Astrocyte of the hippocampus (primary cell): ENCODE results near the gene AIF1.

ENCODE experiments used
- DNase-seq: peaks from one replicate; pipeline ENCODE4 v3.0.0; 2011; ENCODE audit warnings: low read depth, low spot score

Gene AIF1

DNA sequence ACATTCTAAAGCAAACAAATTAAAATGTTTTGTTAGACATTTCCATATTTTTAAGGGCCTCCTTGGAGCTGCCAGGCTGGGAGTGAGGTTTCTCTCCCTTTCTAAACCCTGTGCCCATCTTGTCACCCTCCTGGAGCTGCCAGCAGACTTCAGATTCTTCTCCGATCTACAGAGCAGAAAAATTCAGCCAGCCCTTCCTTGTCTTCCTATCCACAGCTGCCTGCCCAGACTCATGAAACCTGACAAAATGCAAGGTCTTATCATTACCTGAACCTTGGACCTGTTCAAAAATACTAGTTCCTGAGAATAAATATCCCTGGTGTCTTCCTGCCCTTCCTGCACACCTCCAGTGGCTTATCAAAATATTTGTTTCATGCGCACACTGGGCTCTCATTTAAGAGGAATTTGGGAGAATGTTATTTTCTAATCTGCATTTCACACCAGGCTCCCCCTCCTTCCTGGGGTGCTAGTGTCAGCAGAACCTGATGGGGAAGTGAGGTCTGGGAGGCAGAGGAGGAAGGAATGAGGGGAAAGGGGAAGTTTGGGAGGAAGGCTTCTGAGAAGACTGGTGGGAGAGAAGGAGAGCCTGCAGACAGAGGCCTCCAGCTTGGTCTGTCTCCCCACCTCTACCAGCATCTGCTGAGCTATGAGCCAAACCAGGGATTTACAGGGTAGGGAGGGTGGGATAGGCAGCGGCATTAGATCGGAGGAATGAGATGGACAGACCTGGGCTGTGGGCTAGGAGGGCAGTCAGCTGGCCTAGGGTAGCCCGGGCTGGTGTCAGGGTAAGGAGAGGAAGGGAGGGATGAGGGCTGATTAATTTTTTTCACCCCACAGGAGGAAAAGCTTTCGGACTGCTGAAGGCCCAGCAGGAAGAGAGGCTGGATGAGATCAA lies at the start of gene AIF1:
Gene AIF1, plus strand, starts transcription at position 551 of the 895 bp plus-strand sequence. Its CDS starts 96 bp downstream, at position 647.
- DNase-seq: no peak

DNA sequence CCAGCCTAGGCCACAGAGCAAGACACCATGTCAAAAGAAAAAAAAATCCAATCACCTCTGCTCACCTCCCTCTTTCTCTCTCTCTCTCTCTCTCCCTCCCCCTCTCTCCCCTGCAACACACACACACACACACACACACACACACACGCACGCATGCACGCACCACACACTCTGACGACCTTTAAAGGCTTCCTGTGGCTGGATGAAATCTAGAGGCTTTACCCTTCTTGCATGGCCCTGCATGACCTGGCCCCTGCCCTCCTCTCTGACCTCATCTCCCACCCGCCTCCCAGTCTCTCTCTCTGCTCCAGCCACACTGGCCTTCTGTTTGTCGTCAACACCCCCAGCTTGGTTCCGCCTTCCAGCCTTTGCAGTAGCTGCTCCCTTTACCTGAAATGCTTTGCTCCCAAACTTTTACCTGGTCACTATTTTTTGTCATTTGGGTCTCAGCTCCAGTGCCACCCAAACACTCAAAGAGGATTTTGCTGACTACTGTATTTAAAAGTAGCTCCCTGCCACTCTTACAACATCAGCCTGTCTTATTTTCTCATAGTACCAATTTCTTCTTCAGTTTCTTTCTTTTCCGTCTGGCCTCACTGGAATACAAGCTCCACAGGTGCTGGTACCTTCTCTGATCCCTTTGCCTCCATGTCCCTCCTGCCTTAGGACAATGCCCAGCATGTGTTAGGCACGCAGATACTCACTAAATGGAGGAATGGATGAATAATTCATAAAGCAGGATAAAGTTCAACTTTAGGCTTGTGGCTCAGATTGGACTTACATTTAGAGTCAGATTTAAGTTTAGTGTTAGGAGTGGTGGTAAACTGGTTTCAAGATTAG lies 47.3 kb upstream of the AIF1 start:
- DNase-seq: no peak

DNA sequence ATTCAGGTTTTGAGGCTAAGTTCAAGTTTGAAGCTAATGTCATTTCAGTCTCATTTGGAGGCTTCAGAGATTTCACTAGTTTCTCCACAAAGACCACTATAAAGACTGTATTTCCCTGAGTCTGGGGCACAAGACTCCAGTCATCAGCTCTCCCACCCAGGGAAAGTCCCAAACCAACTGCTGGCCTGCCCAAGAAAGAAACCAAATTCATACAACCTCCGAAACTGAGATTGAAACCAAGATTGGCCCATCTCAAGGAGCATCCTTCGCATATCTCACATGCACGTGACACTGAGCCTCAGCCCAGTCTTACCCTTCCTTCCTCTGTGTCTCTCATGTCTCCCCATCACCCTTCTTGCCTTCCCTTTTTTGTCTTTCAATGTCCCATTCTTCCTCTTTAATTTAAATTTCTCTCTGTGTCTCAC lies 46.5 kb upstream of the AIF1 start:
- no peak for DNase-seq

DNA sequence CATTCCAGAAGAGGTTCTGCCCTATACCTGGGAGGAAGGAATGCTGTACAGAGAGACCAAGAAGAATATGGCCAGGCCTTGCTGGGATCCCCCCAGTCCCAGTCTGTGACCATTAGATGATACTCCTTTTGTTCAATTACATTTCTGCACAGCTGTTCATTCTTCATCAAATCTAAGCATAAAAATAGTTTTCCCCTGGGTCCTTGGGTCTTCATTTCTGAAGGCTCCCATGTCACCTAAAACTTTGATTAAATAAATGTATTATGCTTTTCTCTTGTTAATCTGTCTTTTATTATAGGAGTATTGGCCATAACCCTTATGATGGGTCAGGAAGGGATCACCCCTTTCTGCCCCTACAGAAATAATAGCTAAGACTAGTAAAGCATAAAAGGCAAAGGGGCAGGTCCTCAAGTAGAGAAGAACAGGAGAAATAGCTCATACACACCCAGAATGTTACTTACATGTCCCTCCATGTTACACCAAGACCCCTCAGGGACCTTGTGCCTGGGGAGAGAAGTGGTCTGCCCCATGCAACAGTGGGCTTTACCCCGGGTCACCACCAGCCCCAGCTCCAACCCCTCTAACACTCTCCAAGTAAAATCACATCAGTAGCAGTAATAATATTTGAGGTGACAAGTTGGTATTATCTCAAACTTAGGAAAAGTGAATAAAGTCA lies 45.0 kb upstream of the AIF1 start:
- no peak for DNase-seq

DNA sequence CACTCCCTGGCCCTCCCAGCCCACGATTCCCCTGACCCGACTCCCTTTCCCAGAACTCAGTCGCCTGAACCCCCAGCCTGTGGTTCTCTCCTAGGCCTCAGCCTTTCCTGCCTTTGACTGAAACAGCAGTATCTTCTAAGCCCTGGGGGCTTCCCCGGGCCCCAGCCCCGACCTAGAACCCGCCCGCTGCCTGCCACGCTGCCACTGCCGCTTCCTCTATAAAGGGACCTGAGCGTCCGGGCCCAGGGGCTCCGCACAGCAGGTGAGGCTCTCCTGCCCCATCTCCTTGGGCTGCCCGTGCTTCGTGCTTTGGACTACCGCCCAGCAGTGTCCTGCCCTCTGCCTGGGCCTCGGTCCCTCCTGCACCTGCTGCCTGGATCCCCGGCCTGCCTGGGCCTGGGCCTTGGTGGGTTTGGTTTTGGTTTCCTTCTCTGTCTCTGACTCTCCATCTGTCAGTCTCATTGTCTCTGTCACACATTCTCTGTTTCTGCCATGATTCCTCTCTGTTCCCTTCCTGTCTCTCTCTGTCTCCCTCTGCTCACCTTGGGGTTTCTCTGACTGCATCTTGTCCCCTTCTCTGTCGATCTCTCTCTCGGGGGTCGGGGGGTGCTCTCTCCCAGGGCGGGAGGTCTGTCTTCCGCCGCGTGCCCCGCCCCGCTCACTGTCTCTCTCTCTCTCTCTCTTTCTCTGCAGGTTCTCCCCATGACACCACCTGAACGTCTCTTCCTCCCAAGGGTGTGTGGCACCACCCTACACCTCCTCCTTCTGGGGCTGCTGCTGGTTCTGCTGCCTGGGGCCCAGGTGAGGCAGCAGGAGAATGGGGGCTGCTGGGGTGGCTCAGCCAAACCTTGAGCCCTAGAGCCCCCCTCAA lies 42.8 kb upstream of the AIF1 start, which contains the start of gene LTA:
Gene LTA, plus strand, starts transcription at position 249 of the 871 bp plus-strand sequence. Its CDS starts 454 bp downstream, at position 703.
- no peak for DNase-seq

DNA sequence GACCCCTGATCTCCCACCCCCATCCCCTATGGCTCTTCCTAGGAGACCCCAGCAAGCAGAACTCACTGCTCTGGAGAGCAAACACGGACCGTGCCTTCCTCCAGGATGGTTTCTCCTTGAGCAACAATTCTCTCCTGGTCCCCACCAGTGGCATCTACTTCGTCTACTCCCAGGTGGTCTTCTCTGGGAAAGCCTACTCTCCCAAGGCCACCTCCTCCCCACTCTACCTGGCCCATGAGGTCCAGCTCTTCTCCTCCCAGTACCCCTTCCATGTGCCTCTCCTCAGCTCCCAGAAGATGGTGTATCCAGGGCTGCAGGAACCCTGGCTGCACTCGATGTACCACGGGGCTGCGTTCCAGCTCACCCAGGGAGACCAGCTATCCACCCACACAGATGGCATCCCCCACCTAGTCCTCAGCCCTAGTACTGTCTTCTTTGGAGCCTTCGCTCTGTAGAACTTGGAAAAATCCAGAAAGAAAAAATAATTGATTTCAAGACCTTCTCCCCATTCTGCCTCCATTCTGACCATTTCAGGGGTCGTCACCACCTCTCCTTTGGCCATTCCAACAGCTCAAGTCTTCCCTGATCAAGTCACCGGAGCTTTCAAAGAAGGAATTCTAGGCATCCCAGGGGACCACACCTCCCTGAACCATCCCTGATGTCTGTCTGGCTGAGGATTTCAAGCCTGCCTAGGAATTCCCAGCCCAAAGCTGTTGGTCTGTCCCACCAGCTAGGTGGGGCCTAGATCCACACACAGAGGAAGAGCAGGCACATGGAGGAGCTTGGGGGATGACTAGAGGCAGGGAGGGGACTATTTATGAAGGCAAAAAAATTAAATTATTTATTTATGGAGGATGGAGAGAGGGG lies 41.6 kb upstream of the AIF1 start:
- no peak for DNase-seq

DNA sequence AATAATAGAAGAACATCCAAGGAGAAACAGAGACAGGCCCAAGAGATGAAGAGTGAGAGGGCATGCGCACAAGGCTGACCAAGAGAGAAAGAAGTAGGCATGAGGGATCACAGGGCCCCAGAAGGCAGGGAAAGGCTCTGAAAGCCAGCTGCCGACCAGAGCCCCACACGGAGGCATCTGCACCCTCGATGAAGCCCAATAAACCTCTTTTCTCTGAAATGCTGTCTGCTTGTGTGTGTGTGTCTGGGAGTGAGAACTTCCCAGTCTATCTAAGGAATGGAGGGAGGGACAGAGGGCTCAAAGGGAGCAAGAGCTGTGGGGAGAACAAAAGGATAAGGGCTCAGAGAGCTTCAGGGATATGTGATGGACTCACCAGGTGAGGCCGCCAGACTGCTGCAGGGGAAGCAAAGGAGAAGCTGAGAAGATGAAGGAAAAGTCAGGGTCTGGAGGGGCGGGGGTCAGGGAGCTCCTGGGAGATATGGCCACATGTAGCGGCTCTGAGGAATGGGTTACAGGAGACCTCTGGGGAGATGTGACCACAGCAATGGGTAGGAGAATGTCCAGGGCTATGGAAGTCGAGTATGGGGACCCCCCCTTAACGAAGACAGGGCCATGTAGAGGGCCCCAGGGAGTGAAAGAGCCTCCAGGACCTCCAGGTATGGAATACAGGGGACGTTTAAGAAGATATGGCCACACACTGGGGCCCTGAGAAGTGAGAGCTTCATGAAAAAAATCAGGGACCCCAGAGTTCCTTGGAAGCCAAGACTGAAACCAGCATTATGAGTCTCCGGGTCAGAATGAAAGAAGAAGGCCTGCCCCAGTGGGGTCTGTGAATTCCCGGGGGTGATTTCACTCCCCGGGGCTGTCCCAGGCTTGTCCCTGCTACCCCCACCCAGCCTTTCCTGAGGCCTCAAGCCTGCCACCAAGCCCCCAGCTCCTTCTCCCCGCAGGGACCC lies 40.6 kb upstream of the AIF1 start:
- no peak for DNase-seq

DNA sequence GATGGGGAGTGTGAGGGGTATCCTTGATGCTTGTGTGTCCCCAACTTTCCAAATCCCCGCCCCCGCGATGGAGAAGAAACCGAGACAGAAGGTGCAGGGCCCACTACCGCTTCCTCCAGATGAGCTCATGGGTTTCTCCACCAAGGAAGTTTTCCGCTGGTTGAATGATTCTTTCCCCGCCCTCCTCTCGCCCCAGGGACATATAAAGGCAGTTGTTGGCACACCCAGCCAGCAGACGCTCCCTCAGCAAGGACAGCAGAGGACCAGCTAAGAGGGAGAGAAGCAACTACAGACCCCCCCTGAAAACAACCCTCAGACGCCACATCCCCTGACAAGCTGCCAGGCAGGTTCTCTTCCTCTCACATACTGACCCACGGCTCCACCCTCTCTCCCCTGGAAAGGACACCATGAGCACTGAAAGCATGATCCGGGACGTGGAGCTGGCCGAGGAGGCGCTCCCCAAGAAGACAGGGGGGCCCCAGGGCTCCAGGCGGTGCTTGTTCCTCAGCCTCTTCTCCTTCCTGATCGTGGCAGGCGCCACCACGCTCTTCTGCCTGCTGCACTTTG lies 39.6 kb upstream of the AIF1 start, which contains the start of gene TNF:
Gene TNF, plus strand, starts transcription at position 231 of the 567 bp plus-strand sequence. Its CDS starts 177 bp downstream, at position 408.
- DNase-seq: no peak

DNA sequence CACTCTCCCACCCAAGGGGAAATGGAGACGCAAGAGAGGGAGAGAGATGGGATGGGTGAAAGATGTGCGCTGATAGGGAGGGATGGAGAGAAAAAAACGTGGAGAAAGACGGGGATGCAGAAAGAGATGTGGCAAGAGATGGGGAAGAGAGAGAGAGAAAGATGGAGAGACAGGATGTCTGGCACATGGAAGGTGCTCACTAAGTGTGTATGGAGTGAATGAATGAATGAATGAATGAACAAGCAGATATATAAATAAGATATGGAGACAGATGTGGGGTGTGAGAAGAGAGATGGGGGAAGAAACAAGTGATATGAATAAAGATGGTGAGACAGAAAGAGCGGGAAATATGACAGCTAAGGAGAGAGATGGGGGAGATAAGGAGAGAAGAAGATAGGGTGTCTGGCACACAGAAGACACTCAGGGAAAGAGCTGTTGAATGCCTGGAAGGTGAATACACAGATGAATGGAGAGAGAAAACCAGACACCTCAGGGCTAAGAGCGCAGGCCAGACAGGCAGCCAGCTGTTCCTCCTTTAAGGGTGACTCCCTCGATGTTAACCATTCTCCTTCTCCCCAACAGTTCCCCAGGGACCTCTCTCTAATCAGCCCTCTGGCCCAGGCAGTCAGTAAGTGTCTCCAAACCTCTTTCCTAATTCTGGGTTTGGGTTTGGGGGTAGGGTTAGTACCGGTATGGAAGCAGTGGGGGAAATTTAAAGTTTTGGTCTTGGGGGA lies 38.9 kb upstream of the AIF1 start:
- DNase-seq: no peak

DNA sequence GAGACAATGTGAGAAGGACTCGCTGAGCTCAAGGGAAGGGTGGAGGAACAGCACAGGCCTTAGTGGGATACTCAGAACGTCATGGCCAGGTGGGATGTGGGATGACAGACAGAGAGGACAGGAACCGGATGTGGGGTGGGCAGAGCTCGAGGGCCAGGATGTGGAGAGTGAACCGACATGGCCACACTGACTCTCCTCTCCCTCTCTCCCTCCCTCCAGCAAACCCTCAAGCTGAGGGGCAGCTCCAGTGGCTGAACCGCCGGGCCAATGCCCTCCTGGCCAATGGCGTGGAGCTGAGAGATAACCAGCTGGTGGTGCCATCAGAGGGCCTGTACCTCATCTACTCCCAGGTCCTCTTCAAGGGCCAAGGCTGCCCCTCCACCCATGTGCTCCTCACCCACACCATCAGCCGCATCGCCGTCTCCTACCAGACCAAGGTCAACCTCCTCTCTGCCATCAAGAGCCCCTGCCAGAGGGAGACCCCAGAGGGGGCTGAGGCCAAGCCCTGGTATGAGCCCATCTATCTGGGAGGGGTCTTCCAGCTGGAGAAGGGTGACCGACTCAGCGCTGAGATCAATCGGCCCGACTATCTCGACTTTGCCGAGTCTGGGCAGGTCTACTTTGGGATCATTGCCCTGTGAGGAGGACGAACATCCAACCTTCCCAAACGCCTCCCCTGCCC lies 38.0 kb upstream of the AIF1 start:
- DNase-seq: no peak

DNA sequence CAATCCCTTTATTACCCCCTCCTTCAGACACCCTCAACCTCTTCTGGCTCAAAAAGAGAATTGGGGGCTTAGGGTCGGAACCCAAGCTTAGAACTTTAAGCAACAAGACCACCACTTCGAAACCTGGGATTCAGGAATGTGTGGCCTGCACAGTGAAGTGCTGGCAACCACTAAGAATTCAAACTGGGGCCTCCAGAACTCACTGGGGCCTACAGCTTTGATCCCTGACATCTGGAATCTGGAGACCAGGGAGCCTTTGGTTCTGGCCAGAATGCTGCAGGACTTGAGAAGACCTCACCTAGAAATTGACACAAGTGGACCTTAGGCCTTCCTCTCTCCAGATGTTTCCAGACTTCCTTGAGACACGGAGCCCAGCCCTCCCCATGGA lies 37.5 kb upstream of the AIF1 start:
- DNase-seq: no peak

DNA sequence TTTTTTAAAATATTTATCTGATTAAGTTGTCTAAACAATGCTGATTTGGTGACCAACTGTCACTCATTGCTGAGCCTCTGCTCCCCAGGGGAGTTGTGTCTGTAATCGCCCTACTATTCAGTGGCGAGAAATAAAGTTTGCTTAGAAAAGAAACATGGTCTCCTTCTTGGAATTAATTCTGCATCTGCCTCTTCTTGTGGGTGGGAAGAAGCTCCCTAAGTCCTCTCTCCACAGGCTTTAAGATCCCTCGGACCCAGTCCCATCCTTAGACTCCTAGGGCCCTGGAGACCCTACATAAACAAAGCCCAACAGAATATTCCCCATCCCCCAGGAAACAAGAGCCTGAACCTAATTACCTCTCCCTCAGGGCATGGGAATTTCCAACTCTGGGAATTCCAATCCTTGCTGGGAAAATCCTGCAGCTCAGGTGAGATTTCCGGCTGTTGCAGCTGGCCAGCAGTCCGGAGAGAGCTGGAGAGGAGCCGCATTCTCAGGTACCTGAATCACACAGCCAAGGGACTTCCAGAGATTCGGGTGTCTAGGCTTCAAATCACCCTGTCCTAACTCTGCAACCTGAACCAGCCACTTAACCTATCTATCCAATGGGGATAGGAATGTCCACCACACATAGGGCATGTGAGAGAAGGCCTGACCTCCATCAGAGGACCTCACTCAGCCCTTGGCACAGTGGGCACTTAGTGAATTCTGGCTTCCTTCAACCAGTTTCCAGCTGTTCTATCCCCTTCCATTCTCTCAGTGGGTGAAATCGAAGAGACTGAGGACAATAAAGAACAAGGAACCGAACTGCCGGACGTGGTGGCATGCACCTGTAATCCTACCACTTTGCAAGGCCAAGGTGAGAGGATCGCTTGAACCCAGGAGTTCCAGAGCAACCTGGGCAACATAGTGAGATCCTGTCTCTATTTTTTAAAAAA lies 36.6 kb upstream of the AIF1 start:
- DNase-seq: peak; percentile 12

DNA sequence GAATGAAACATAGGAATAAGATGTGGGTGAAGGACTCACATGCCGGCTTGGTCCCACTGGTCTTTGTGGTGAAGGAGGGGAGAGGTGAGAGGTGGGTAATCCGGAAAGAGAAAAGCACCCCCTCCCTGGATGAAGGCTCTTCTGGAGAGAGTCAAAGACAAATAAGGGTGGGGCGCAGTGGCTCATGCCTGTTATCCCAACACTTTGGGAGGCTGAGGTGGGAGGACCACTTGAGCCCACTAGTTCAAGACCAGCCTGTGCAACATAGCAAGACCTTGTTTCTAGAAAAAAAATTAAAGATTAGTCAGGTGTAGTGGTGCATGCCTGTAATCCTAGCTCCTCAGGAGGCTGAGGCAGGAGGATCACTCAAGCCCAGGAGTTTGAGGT lies 35.9 kb upstream of the AIF1 start:
- DNase-seq: no peak

DNA sequence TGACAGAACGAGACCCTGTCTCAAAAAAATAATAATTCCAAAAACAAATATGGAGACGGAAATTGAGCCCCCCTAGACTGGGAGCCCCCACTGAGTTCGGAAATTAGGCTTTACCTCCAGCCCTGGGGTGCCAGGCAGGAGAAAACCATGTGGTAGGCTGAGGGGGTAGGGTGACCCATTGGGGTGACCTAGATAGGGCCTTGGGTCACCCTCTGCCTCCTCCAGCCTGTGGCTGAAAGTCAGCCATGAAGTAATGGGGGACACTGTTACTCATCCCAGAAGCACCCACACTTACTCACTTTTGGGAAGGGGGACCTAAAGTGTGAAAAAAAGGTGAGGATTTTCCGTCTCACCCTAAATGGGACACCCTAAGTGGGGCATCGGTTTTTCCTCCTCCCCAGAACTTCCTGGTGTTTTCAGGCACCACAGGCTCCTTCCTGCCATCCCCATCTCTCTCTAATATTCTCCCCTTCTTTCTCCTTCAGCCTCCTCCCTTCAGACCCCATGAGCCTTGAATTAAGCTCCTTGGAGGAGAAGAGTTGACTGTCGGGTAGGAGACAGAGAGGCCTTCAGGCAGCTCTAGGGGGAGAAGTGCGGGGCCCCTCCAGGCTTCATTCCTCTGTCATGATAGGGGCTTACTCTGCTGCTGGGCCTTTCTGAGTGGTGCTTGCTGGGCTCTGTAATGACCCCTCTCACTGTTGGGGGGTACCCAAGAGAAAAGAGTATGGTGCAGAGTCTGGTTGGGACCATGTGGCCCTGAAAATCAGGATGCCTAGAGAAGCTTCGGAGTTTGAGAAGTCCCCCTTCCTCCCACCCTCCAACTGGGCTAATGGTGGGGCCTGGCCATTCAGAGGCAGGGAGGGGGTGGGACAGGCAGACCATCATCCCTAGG lies 35.2 kb upstream of the AIF1 start:
- DNase-seq: no peak

DNA sequence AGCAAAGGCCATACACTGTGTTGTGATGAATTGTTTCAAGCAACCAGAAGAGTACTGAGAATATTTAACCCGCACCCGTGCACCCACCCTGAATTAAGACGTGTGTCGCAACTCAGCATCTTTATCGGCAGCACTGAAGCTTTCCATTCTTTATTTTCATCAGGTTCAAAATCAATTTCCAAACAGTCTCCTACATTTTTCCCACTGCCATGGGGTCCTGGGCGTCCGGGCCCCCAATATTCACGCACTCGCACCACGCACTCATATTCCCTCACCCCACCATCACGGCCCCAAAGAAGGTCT lies 34.6 kb upstream of the AIF1 start:
- DNase-seq: no peak
